NCI-H82 (cell line): ENCODE data around the gene SLC39A3.

Experiments used
- DNase-seq: peaks from one replicate; lab custom pipeline; 2025; lab: John Stamatoyannopoulos, UW

Gene SLC39A3

GRCh38 chr19:2747349-2747748, 7.5 kb upstream of the SLC39A3 start:
- no peak for DNase-seq

GRCh38 chr19:2744113-2744512, 4.3 kb upstream of the SLC39A3 start:
- DNase-seq, result no peak

GRCh38 chr19:2743099-2743498, 3.3 kb upstream of the SLC39A3 start:
- no peak for DNase-seq

GRCh38 chr19:2740314-2740656, 468 bp upstream of the SLC39A3 start:
- no peak for DNase-seq

GRCh38 chr19:2736550-2737190, 3.1 kb downstream of the SLC39A3 start:
- no peak for DNase-seq

- DNase-seq, result no peak
Observed at GRCh38 chr19:2735374-2735773, 4.4 kb downstream of the SLC39A3 start.

- no peak for DNase-seq
Observed at GRCh38 chr19:2734589-2735288, 5.1 kb downstream of the SLC39A3 start.

- no peak for DNase-seq
Observed at GRCh38 chr19:2733930-2734588, 5.8 kb downstream of the SLC39A3 start.

- DNase-seq, result no peak
Observed at GRCh38 chr19:2732883-2733282, 6.9 kb downstream of the SLC39A3 start.

- DNase-seq, result no peak
Observed at GRCh38 chr19:2732157-2732725, 7.6 kb downstream of the SLC39A3 start.

GRCh38 chr19:2731181-2731995, 8.4 kb downstream of the SLC39A3 start:
- DNase-seq, result no peak

- no peak for DNase-seq
Observed at GRCh38 chr19:2729943-2730818, 9.6 kb downstream of the SLC39A3 start.

- no peak for DNase-seq
Observed at GRCh38 chr19:2728783-2729387, 10.9 kb downstream of the SLC39A3 start.

GRCh38 chr19:2727640-2727944, 12.2 kb downstream of the SLC39A3 start:
- no peak for DNase-seq

GRCh38 chr19:2726904-2727639, 12.7 kb downstream of the SLC39A3 start:
- no peak for DNase-seq

GRCh38 chr19:2726160-2726855, 13.5 kb downstream of the SLC39A3 start:
- no peak for DNase-seq

GRCh38 chr19:2724148-2724557, 15.7 kb downstream of the SLC39A3 start:
- DNase-seq, result no peak

GRCh38 chr19:2723747-2724146, 16.1 kb downstream of the SLC39A3 start:
- DNase-seq, result no peak

GRCh38 chr19:2723345-2723715, 16.5 kb downstream of the SLC39A3 start:
- DNase-seq, result no peak
